ENCODE measurements around the gene SLCO3A1. TPM values are rescaled to one million over a fixed set of nuclear protein-coding genes. Genes with fewer than 3 reads are reported as not detected.
A peak's percentile ranks its signal among the peaks of the same experiment; 100 is the strongest.

SLCO3A1 gene
- total RNA-seq, 2 donors from 2014 or later = 21.4 to 27.3 TPM

- H3K9me3 ChIP-seq = no peaks in the 10 kb centered on the region
- no peak for TF ChIP-seq CTCF (IDR thresholded peaks at IDR 0.05)
- no peaks in the 10 kb centered on the region for H3K4me1 ChIP-seq
- peaks cover 26% of the 10 kb centered on the region for H3K36me3 ChIP-seq
- no peaks in the 10 kb centered on the region for H3K27me3 ChIP-seq
- no peak overlapping the region for H3K4me3 ChIP-seq
- H3K27ac ChIP-seq = no peak overlapping the region
- no peak for DNase-seq (ENCODE audit: low spot score)
These were observed 304.9 kb downstream of the SLCO3A1 start for GRCh38 chr15:92158426-92158825.

- Histone ChIP-seq H3K27ac (peak overlapping the region in 1 of 2 donors; percentile 42), H3K4me3 (no peak overlapping the region), H3K9me3 (no peaks in the 10 kb centered on the region), H3K4me1 (peaks cover 0 to 2% of the 10 kb centered on the region in 2 donors), H3K27me3 (no peaks in the 10 kb centered on the region), H3K36me3 (peaks cover 16% of the 10 kb centered on the region)
- TF ChIP-seq CTCF (IDR thresholded peaks at IDR 0.05) = no peak
- DNase-seq (ENCODE audit: low spot score) = peak; percentile 7
These were observed 306.0 kb downstream of the SLCO3A1 start for GRCh38 chr15:92159481-92159880.

GRCh38 chr15:92159906-92160841 lies 306.7 kb downstream of the SLCO3A1 start:
- no peaks in the 10 kb centered on the region for H3K27me3 ChIP-seq
- H3K4me1 ChIP-seq = peaks cover 0 to 4% of the 10 kb centered on the region in 2 donors
- peak overlapping the region in 1 of 2 donors; percentile 42 for H3K27ac ChIP-seq
- H3K36me3 ChIP-seq = peaks cover 16% of the 10 kb centered on the region
- DNase-seq (ENCODE audit: low spot score) = peak; percentile 38
- H3K9me3 ChIP-seq = no peaks in the 10 kb centered on the region
- no peak for TF ChIP-seq CTCF (IDR thresholded peaks at IDR 0.05)
- H3K4me3 ChIP-seq = no peak overlapping the region

- Histone ChIP-seq H3K27ac (no peak overlapping the region), H3K9me3 (no peaks in the 10 kb centered on the region), H3K27me3 (no peaks in the 10 kb centered on the region), H3K4me3 (no peak overlapping the region), H3K36me3 (peaks cover 16% of the 10 kb centered on the region), H3K4me1 (peaks cover 0 to 4% of the 10 kb centered on the region in 2 donors)
- no peak for TF ChIP-seq CTCF (IDR thresholded peaks at IDR 0.05)
- no peak for DNase-seq (ENCODE audit: low spot score)
These were observed 307.6 kb downstream of the SLCO3A1 start for GRCh38 chr15:92161039-92161670.

GRCh38 chr15:92162657-92163056 lies 309.1 kb downstream of the SLCO3A1 start:
- Histone ChIP-seq H3K9me3 (no peaks in the 10 kb centered on the region), H3K36me3 (peaks cover 13% of the 10 kb centered on the region), H3K4me1 (peaks cover 0 to 4% of the 10 kb centered on the region in 2 donors), H3K4me3 (no peak overlapping the region), H3K27me3 (no peaks in the 10 kb centered on the region), H3K27ac (no peak overlapping the region)
- DNase-seq (ENCODE audit: low spot score) = peak; percentile 38
- no peak for TF ChIP-seq CTCF (IDR thresholded peaks at IDR 0.05)
